KMS-11 (cell line): ENCODE data around the gene CANT1.

Experiments
- H2AFZ ChIP-seq: fragments of 200-600 bp; sonication (generic); 2 replicates; pipeline ENCODE4 v1.6.1; 2016; ENCODE audit warnings: antibody characterized with exemption, mixed run types, low read depth
- H3K27ac ChIP-seq: fragments of 200-600 bp; sonication (generic); 2 replicates; pipeline ENCODE4 v1.6.1; 2016; ENCODE audit warnings: mild to moderate bottlenecking, mixed run types
- H3K27me3 ChIP-seq: fragments of 200-600 bp; sonication (generic); 2 replicates; pipeline ENCODE4 v1.6.1; 2017; ENCODE audit warnings: mild to moderate bottlenecking, low read depth, mixed run types, moderate library complexity; ENCODE audit not compliant: insufficient read depth
- H3K36me3 ChIP-seq: fragments of 200-600 bp; sonication (generic); 2 replicates; pipeline ENCODE4 v1.6.1; 2017; ENCODE audit warnings: mild to moderate bottlenecking, mixed run types; ENCODE audit not compliant: insufficient read depth
- H3K4me1 ChIP-seq: fragments of 200-600 bp; sonication (generic); 2 replicates; pipeline ENCODE4 v1.6.1; 2016; ENCODE audit warnings: mild to moderate bottlenecking, low read depth, mixed run types; ENCODE audit not compliant: poor library complexity, severe bottlenecking
- H3K4me2 ChIP-seq: fragments of 200-600 bp; sonication (generic); 2 replicates; pipeline ENCODE4 v1.7.0; 2016; ENCODE audit warnings: mild to moderate bottlenecking, mixed run types
- H3K4me3 ChIP-seq: fragments of 200-600 bp; sonication (generic); IDR thresholded peaks from 2 replicates; pipeline ENCODE4 v1.6.1; 2017; ENCODE audit warnings: low read depth, low read length, mixed read lengths; ENCODE audit not compliant: insufficient read depth
- H3K79me2 ChIP-seq: fragments of 200-600 bp; sonication (generic); 2 replicates; pipeline ENCODE4 v1.6.1; 2016; ENCODE audit warnings: low read depth, mixed run types; ENCODE audit not compliant: insufficient read depth
- H3K9ac ChIP-seq: fragments of 200-600 bp; sonication (generic); 2 replicates; pipeline ENCODE4 v1.6.1; 2016; ENCODE audit warnings: mild to moderate bottlenecking, mixed run types
- H4K20me1 ChIP-seq: fragments of 200-600 bp; sonication (generic); 2 replicates; pipeline ENCODE4 v1.6.1; 2016; ENCODE audit warnings: mild to moderate bottlenecking, mixed run types; ENCODE audit not compliant: insufficient read depth
- TF ChIP-seq, protein P1 (sequence below): fragments of 200-600 bp; sonication (generic); conservative IDR thresholded peaks from 2 replicates; pipeline ENCODE4 v1.6.1; 2017; ENCODE audit warnings: low read depth, mild to moderate bottlenecking, antibody characterized with exemption, low read length, moderate library complexity, mixed read lengths

CANT1 gene

DNA sequence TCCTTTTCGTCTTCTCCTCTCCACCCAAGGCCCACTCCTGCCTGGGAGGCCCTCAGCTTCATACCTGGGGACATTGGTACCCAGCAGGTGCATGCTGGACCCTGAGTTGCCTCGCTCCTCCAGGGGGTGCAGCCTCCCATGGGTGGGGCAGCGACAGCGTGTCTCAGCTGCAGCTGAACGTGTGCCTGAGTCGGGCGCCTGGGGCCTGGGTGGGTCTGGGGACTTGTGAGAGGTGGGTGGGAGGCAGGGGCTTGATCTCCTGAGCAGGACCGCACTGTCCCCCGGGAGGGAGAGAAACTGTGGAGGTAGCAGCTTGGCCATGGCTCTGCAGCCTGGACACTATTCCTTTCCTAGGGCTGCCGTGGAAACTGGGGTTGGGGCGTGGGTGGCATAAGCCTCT, 40.3 kb upstream of the CANT1 start:
- Histone ChIP-seq H3K4me2 (no peak overlapping the region), H3K27me3 (peaks cover 84% of the 10 kb centered on the region), H3K36me3 (no peaks in the 10 kb centered on the region), H3K27ac (no peak overlapping the region), H3K79me2 (no peaks in the 10 kb centered on the region), H3K9ac (no peak overlapping the region), H4K20me1 (no peaks in the 10 kb centered on the region), H3K4me1 (no peaks in the 10 kb centered on the region), H3K4me3 (no peak overlapping the region), H2AFZ (no peak overlapping the region)
- TF ChIP-seq, protein P1, sequence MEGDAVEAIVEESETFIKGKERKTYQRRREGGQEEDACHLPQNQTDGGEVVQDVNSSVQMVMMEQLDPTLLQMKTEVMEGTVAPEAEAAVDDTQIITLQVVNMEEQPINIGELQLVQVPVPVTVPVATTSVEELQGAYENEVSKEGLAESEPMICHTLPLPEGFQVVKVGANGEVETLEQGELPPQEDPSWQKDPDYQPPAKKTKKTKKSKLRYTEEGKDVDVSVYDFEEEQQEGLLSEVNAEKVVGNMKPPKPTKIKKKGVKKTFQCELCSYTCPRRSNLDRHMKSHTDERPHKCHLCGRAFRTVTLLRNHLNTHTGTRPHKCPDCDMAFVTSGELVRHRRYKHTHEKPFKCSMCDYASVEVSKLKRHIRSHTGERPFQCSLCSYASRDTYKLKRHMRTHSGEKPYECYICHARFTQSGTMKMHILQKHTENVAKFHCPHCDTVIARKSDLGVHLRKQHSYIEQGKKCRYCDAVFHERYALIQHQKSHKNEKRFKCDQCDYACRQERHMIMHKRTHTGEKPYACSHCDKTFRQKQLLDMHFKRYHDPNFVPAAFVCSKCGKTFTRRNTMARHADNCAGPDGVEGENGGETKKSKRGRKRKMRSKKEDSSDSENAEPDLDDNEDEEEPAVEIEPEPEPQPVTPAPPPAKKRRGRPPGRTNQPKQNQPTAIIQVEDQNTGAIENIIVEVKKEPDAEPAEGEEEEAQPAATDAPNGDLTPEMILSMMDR = no peak

DNA sequence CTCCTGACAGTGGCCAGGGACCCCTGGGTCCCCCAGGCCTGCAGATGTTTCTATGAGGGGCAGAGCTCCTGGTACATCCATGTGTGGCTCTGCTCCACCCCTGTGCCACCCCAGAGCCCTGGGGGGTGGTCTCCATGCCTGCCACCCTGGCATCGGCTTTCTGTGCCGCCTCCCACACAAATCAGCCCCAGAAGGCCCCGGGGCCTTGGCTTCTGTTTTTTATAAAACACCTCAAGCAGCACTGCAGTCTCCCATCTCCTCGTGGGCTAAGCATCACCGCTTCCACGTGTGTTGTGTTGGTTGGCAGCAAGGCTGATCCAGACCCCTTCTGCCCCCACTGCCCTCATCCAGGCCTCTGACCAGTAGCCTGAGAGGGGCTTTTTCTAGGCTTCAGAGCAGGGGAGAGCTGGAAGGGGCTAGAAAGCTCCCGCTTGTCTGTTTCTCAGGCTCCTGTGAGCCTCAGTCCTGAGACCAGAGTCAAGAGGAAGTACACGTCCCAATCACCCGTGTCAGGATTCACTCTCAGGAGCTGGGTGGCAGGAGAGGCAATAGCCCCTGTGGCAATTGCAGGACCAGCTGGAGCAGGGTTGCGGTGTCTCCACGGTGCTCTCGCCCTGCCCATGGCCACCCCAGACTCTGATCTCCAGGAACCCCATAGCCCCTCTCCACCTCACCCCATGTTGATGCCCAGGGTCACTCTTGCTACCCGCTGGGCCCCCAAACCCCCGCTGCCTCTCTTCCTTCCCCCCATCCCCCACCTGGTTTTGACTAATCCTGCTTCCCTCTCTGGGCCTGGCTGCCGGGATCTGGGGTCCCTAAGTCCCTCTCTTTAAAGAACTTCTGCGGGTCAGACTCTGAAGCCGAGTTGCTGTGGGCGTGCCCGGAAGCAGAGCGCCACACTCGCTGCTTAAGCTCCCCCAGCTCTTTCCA, 39.5 kb upstream of the CANT1 start:
- H3K36me3 ChIP-seq = no peaks in the 10 kb centered on the region
- H3K27me3 ChIP-seq = peaks cover 84% of the 10 kb centered on the region
- H4K20me1 ChIP-seq = no peaks in the 10 kb centered on the region
- no peak overlapping the region for H2AFZ ChIP-seq
- no peak overlapping the region for H3K4me2 ChIP-seq
- no peaks in the 10 kb centered on the region for H3K79me2 ChIP-seq
- no peak overlapping the region for H3K27ac ChIP-seq
- no peak overlapping the region for H3K9ac ChIP-seq
- H3K4me1 ChIP-seq = no peaks in the 10 kb centered on the region
- no peak overlapping the region for H3K4me3 ChIP-seq
- TF ChIP-seq, protein P1 = no peak

DNA sequence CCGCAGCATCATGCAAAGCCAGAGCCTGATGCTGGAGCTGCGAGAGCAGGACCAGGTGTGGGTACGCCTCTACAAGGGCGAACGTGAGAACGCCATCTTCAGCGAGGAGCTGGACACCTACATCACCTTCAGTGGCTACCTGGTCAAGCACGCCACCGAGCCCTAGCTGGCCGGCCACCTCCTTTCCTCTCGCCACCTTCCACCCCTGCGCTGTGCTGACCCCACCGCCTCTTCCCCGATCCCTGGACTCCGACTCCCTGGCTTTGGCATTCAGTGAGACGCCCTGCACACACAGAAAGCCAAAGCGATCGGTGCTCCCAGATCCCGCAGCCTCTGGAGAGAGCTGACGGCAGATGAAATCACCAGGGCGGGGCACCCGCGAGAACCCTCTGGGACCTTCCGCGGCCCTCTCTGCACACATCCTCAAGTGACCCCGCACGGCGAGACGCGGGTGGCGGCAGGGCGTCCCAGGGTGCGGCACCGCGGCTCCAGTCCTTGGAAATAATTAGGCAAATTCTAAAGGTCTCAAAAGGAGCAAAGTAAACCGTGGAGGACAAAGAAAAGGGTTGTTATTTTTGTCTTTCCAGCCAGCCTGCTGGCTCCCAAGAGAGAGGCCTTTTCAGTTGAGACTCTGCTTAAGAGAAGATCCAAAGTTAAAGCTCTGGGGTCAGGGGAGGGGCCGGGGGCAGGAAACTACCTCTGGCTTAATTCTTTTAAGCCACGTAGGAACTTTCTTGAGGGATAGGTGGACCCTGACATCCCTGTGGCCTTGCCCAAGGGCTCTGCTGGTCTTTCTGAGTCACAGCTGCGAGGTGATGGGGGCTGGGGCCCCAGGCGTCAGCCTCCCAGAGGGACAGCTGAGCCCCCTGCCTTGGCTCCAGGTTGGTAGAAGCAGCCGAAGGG, 38.6 kb upstream of the CANT1 start:
- Histone ChIP-seq H3K27me3 (peaks cover 86% of the 10 kb centered on the region), H3K4me3 (no peak overlapping the region), H4K20me1 (no peaks in the 10 kb centered on the region), H3K4me1 (no peaks in the 10 kb centered on the region), H2AFZ (no peak overlapping the region), H3K27ac (no peak overlapping the region), H3K4me2 (no peak overlapping the region), H3K36me3 (no peaks in the 10 kb centered on the region), H3K79me2 (no peaks in the 10 kb centered on the region), H3K9ac (no peak overlapping the region)
- TF ChIP-seq, protein P1 = no peak

DNA sequence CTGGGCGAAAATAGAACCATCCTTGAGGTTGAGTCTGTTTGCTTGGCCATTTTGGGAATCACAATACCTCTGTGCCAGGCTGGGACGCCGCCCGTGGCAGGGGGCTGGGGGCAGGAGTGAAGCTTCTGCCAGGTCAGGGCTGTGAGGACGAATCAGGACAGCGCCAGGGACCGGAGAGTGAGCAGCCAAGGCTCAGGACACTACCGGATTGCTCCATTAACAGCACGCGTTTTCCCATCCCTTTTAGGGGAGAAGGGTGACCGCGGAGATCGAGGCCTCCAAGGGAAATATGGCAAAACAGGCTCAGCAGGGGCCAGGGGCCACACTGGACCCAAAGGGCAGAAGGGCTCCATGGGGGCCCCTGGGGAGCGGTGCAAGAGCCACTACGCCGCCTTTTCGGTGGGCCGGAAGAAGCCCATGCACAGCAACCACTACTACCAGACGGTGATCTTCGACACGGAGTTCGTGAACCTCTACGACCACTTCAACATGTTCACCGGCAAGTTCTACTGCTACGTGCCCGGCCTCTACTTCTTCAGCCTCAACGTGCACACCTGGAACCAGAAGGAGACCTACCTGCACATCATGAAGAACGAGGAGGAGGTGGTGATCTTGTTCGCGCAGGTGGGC, 37.8 kb upstream of the CANT1 start:
- Histone ChIP-seq H3K27ac (no peak overlapping the region), H4K20me1 (no peaks in the 10 kb centered on the region), H2AFZ (no peak overlapping the region), H3K4me2 (no peak overlapping the region), H3K9ac (no peak overlapping the region), H3K4me3 (no peak overlapping the region), H3K4me1 (no peaks in the 10 kb centered on the region), H3K79me2 (no peaks in the 10 kb centered on the region), H3K27me3 (peaks cover 92% of the 10 kb centered on the region), H3K36me3 (no peaks in the 10 kb centered on the region)
- TF ChIP-seq, protein P1 = no peak
